CD4-positive, alpha-beta T cell (primary cell): ENCODE results near the gene FAN1. TPM values are rescaled to one million over a fixed set of nuclear protein-coding genes. Genes with fewer than 3 reads are reported as not detected.

Experiments
- ATAC-seq: fragments of 200-7000 bp; cut with Tn5 transposase; one replicate; pipeline ENCODE4 v1.10.0; 2022; ENCODE audit warnings: mild to moderate bottlenecking; ENCODE audit not compliant: poor library complexity
- CTCF ChIA-PET: fragments of 350-600 bp; sonication (Branson Sonifier 250); formaldehyde crosslinking; loops from one replicate; lab custom pipeline; 2021; ENCODE audit warnings: antibody characterized with exemption, inconsistent platforms; lab: Charles Lee
- POLR2A ChIA-PET: fragments of 350-600 bp; sonication (Branson Sonifier 250); formaldehyde crosslinking; loops from one replicate; lab custom pipeline; 2021; ENCODE audit warnings: antibody characterized with exemption, inconsistent platforms; lab: Charles Lee
- DNase-seq, 14 experiments: peaks; one replicate each; pipeline ENCODE4 v3.0.0-alpha.2; 2013 to 2020; ENCODE audit warnings: mixed read lengths in 2 of 14
- H3K27ac ChIP-seq, 2 donors: one replicate each; pipeline versions ENCODE4 v1.5.1 to v1.7.0; 2013; ENCODE audit warnings: low read length in 2 of 2, low read depth in 1 of 2, mild to moderate bottlenecking in 1 of 2
- H3K27me3 ChIP-seq, 2 experiments: 1 replicate in 1 of 2; 2 replicates in 1 of 2; pipeline versions ENCODE4 v1.6.1 to v1.7.0; 2013; ENCODE audit warnings: low read length in 2 of 2, control low read depth in 1 of 2, mild to moderate bottlenecking in 1 of 2, moderate library complexity in 1 of 2; ENCODE audit not compliant: insufficient read depth in 2 of 2, control insufficient read depth in 1 of 2
- H3K36me3 ChIP-seq: one replicate; pipeline ENCODE4 v1.6.1; 2013; ENCODE audit warnings: low read length, control low read depth; ENCODE audit not compliant: insufficient read depth
- H3K4me1 ChIP-seq: one replicate; pipeline ENCODE4 v1.6.1; 2013; ENCODE audit warnings: low read length, control low read depth; ENCODE audit not compliant: insufficient read depth
- H3K4me3 ChIP-seq: one replicate; pipeline ENCODE4 v1.5.1; 2013; ENCODE audit warnings: mild to moderate bottlenecking, low read length, moderate library complexity
- H3K9me3 ChIP-seq, 2 experiments: 1 replicate in 1 of 2; 2 replicates in 1 of 2; pipeline versions ENCODE4 v1.6.1 to v1.7.0; 2013; ENCODE audit warnings: low read length in 2 of 2, mild to moderate bottlenecking in 2 of 2, control low read depth in 1 of 2, moderate library complexity in 1 of 2; ENCODE audit not compliant: control insufficient read depth in 1 of 2, insufficient read depth in 1 of 2
- H3K27ac Mint-ChIP-seq: one replicate; pipeline ENCODE4 v1.8.0; 2020; ENCODE audit warnings: mixed read lengths
- H3K27me3 Mint-ChIP-seq: one replicate; pipeline ENCODE4 v1.8.0; 2021; ENCODE audit warnings: mixed read lengths
- H3K36me3 Mint-ChIP-seq: one replicate; pipeline ENCODE4 v1.8.0; 2021; ENCODE audit warnings: low read depth, mixed read lengths
- H3K4me1 Mint-ChIP-seq: one replicate; pipeline ENCODE4 v1.8.0; 2021; ENCODE audit warnings: low read depth, mixed read lengths
- H3K4me3 Mint-ChIP-seq: one replicate; pipeline ENCODE4 v1.8.0; 2020; ENCODE audit warnings: mild to moderate bottlenecking, mixed read lengths
- H3K9me3 Mint-ChIP-seq: one replicate; pipeline ENCODE4 v1.8.0; 2020; ENCODE audit warnings: mixed read lengths
- intact Hi-C, 2 experiments: fragments of 100-400 bp; cut with DNase I in 1 of 2; cut with micrococcal nuclease in 1 of 2; formaldehyde crosslinking; loops; one replicate each; pipeline versions ENCODE4 v1.15.1 to v1.9.0; 2023 to 2025; cut with DNase I, micrococcal nuclease
- total RNA-seq, 174 experiments: library from RNA in 2 of 174; stranded (reverse) in 2 of 174; gene quantifications; one replicate each; pipeline ENCODE4 v1.2.3 and lab custom pipeline; 2021 to 2026
- TF ChIP-seq, protein P1 (sequence below): fragments of 200-600 bp; IDR thresholded peaks from one replicate; pipeline ENCODE4 v1.8.0; 2022; ENCODE audit warnings: antibody characterized with exemption, mild to moderate bottlenecking

FAN1 gene
- total RNA-seq, 2 experiments from 2014 or later = 15.3 to 15.9 TPM

DNA sequence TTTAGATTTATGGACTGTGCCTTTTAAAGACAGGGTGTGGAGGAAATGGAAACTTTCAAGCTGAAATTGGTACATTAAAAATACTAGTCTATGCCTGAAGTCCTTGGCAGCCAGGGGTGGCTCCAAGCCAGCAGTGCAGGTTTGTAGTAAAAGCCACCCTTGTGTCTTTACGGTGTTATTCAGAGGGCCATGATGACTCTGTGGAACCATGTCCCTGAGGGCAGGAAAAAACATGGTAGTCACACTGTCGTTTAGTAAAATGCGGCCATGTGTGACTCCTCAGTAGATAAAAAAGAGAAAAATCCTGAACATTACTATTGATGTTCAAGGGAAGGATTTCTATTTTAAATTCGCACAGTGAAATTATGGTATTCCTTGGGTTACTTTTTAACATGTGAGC is 2.7 kb downstream of the FAN1 start:
- intact Hi-C loops = no loop called here
- POLR2A ChIA-PET = no interaction called here
- TF ChIP-seq, protein P1, sequence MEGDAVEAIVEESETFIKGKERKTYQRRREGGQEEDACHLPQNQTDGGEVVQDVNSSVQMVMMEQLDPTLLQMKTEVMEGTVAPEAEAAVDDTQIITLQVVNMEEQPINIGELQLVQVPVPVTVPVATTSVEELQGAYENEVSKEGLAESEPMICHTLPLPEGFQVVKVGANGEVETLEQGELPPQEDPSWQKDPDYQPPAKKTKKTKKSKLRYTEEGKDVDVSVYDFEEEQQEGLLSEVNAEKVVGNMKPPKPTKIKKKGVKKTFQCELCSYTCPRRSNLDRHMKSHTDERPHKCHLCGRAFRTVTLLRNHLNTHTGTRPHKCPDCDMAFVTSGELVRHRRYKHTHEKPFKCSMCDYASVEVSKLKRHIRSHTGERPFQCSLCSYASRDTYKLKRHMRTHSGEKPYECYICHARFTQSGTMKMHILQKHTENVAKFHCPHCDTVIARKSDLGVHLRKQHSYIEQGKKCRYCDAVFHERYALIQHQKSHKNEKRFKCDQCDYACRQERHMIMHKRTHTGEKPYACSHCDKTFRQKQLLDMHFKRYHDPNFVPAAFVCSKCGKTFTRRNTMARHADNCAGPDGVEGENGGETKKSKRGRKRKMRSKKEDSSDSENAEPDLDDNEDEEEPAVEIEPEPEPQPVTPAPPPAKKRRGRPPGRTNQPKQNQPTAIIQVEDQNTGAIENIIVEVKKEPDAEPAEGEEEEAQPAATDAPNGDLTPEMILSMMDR = no peak
- Mint-ChIP-seq H3K27ac (peak overlapping the region; percentile 15), H3K27me3 (no peaks in the 10 kb centered on the region), H3K4me1 (peaks cover 55% of the 10 kb centered on the region), H3K36me3 (peaks cover 49% of the 10 kb centered on the region), H3K4me3 (no peak overlapping the region), H3K9me3 (no peaks in the 10 kb centered on the region)
- ATAC-seq (no peak), DNase-seq (no peak)
- H3K27ac ChIP-seq = no peak overlapping the region
- no peak overlapping the region for H3K4me3 ChIP-seq
- H3K27me3 ChIP-seq = no peaks in the 10 kb centered on the region
- H3K4me1 ChIP-seq = peaks cover 13% of the 10 kb centered on the region
- peaks cover 19% of the 10 kb centered on the region for H3K36me3 ChIP-seq
- CTCF ChIA-PET = no interaction called here
- H3K9me3 ChIP-seq = no peaks in the 10 kb centered on the region

DNA sequence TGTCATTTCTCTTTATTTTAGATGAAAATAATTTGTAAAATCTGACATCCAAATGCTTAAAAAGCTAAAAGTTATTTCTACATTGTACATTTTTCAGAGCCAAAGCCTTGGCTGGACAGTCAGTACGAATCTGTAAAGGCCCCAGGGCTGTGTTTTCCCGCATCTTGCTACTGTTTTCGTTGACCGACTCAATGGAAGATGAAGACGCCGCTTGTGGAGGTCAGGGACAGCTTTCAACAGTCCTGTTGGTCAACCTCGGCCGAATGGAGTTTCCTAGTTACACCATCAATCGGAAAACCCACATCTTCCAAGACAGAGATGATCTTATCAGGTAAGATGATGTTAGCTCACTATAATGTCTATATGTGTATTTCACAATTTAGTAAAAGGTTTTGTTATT is 10.0 kb downstream of the FAN1 start:
- Mint-ChIP-seq H3K27ac (no peak overlapping the region), H3K4me3 (no peak overlapping the region), H3K36me3 (peaks cover 75% of the 10 kb centered on the region), H3K27me3 (no peaks in the 10 kb centered on the region), H3K9me3 (no peaks in the 10 kb centered on the region), H3K4me1 (peaks cover 25% of the 10 kb centered on the region)
- no peaks in the 10 kb centered on the region for H3K4me1 ChIP-seq
- no peaks in the 10 kb centered on the region for H3K27me3 ChIP-seq
- ChIA-PET CTCF (interaction anchor here (0.7 kb wide), 1 partner anchor 17 kb away, joined by 3 read pairs; no protein-coding TSS in a partner anchor), POLR2A (no interaction called here)
- H3K9me3 ChIP-seq = no peaks in the 10 kb centered on the region
- intact Hi-C loops = no loop called here
- no peak overlapping the region for H3K4me3 ChIP-seq
- ATAC-seq (no peak), DNase-seq (no peak)
- TF ChIP-seq, protein P1 = no peak
- peaks cover 59% of the 10 kb centered on the region for H3K36me3 ChIP-seq
- H3K27ac ChIP-seq = no peak overlapping the region

DNA sequence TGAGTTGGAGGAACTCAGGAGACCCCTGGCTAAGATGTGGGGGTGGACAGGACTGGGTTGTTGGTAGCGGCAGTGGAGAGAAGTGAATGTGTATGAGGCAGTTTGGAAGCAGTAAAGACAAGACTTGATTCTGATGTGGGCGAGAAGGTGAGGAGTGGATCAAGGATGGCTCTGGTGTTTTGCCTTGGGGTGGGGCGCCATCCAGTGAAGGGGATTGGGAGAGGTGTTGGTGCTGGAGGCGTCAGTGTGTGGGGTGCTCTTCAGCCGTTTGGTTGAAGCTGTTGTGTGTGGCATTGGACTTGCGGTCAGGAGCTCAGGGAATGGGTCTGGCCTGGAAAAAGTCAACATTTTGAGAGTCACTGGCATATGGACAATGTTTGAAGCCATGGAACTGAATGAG is 13.3 kb downstream of the FAN1 start:
- Mint-ChIP-seq H3K9me3 (no peaks in the 10 kb centered on the region), H3K27me3 (no peaks in the 10 kb centered on the region), H3K4me1 (peaks cover 15% of the 10 kb centered on the region), H3K27ac (no peak overlapping the region), H3K36me3 (peaks cover 88% of the 10 kb centered on the region), H3K4me3 (no peak overlapping the region)
- intact Hi-C loops = no loop called here
- POLR2A ChIA-PET = no interaction called here
- peaks cover 66% of the 10 kb centered on the region for H3K36me3 ChIP-seq
- no peaks in the 10 kb centered on the region for H3K9me3 ChIP-seq
- H3K4me3 ChIP-seq = no peak overlapping the region
- no peak overlapping the region for H3K27ac ChIP-seq
- CTCF ChIA-PET = interaction anchor here (0.9 to 1.0 kb wide), 2 partner anchors 47 to 212 kb away, joined by 3 read pairs; no protein-coding TSS in a partner anchor
- no peaks in the 10 kb centered on the region for H3K4me1 ChIP-seq
- H3K27me3 ChIP-seq = no peaks in the 10 kb centered on the region
- TF ChIP-seq, protein P1 = no peak
- ATAC-seq = no peak
- DNase-seq = no peak
